ENCODE measurements around the gene TPP1. TPM values are rescaled to one million over a fixed set of nuclear protein-coding genes. Genes with fewer than 3 reads are reported as not detected.

TPP1 gene
- total and polyA plus RNA-seq, 2 experiments from 2014 or later: 68.4 to 185 TPM

DNA sequence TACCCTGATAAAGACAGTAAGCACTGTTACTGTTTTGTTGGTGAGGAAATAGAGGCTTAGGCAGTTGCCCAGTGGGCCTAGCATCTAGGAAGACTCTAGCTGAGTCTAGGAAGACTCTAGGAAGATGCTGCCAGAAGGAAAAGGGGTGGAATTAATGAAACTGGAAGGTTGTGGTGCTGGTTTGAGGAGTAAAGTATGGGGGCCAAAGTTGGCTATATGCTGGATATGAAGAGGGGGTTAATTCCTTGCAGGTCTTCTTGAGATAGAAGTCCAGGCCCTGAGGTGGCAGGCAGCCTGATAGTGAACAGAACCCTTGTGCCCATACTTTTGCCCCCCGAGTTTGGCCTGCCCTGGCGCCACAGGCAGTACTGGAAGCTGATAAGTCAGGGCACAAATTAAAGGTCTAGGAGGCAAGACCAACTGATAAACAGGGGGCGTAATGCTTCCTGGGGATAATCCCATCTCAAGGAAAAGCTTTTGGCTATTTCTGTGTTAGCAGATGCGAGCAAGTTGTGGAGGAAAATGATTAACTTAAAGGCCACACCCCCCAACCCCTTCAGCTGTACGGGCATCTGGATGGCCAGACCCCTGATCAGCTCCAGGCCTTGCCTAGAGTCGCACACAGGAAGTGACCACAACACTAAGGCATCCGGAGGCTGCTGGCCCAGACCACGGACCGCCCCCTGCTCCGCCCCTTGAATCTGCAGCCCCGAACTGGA, 12.6 kb downstream of the TPP1 start:
- Histone ChIP-seq H3K4me3 (no peak overlapping the region), H3K9me3 (ENCODE audit: low read depth) (no peaks in the 10 kb centered on the region), H3K36me3 (replicated peaks; ENCODE audit: insufficient read depth, low read depth) (no peaks in the 10 kb centered on the region), H3K27me3 (no peaks in the 10 kb centered on the region), H2AFZ (no peak overlapping the region), H3K79me2 (peaks cover 76% of the 10 kb centered on the region), H3K27ac (peak overlapping the region; percentile 98), H3K4me1 (ENCODE audit: insufficient read depth) (peaks cover 38% of the 10 kb centered on the region), H3K4me2 (peak overlapping the region; percentile 87), H3K9me2 (replicated peaks; ENCODE audit: insufficient read depth) (no peaks in the 10 kb centered on the region), H4K20me1 (ENCODE audit: insufficient read depth, poor library complexity, severe bottlenecking) (no peaks in the 10 kb centered on the region)
- DNase-seq (ENCODE audit: low spot score): peak; percentile 96
- TF ChIP-seq EZH2phosphoT487 (IDR thresholded peaks at IDR 0.05; ENCODE audit: low read depth, severe bottlenecking, unreplicated experiment) (no peak), EZH2 (IDR thresholded peaks at IDR 0.05; ENCODE audit: borderline replicate concordance) (no peak)
- TF ChIP-seq, protein P1, sequence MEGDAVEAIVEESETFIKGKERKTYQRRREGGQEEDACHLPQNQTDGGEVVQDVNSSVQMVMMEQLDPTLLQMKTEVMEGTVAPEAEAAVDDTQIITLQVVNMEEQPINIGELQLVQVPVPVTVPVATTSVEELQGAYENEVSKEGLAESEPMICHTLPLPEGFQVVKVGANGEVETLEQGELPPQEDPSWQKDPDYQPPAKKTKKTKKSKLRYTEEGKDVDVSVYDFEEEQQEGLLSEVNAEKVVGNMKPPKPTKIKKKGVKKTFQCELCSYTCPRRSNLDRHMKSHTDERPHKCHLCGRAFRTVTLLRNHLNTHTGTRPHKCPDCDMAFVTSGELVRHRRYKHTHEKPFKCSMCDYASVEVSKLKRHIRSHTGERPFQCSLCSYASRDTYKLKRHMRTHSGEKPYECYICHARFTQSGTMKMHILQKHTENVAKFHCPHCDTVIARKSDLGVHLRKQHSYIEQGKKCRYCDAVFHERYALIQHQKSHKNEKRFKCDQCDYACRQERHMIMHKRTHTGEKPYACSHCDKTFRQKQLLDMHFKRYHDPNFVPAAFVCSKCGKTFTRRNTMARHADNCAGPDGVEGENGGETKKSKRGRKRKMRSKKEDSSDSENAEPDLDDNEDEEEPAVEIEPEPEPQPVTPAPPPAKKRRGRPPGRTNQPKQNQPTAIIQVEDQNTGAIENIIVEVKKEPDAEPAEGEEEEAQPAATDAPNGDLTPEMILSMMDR (IDR thresholded peaks at IDR 0.05; ENCODE audit: poor library complexity): no peak
- WGBS (ENCODE audit: low lambda C conversion rate, missing lambda C conversion rate): 9% methylated on average over 11 of the region's 11 CpGs

- no peaks in the 10 kb centered on the region for H3K36me3 ChIP-seq (replicated peaks; ENCODE audit: insufficient read depth, low read depth)
- DNase-seq (ENCODE audit: low spot score): no peak
Observed at GRCh38 chr11:6604790-6605189, 14.4 kb downstream of the TPP1 start.

GRCh38 chr11:6604081-6604626, 15.1 kb downstream of the TPP1 start:
- peak overlapping the region; percentile 70 for H2AFZ ChIP-seq
- peaks cover 83% of the 10 kb centered on the region for H3K79me2 ChIP-seq
- TF ChIP-seq EZH2phosphoT487 (IDR thresholded peaks at IDR 0.05; ENCODE audit: low read depth, severe bottlenecking, unreplicated experiment): no peak
- TF ChIP-seq, protein P1 (IDR thresholded peaks at IDR 0.05; ENCODE audit: poor library complexity): peak; percentile 28
- H3K36me3 ChIP-seq (replicated peaks; ENCODE audit: insufficient read depth, low read depth): no peaks in the 10 kb centered on the region
- peak overlapping the region; percentile 87 for H3K4me2 ChIP-seq
- no peaks in the 10 kb centered on the region for H3K9me3 ChIP-seq (ENCODE audit: low read depth)
- H3K27ac ChIP-seq: peak overlapping the region; percentile 98
- no peaks in the 10 kb centered on the region for H3K9me2 ChIP-seq (replicated peaks; ENCODE audit: insufficient read depth)
- H3K4me1 ChIP-seq (ENCODE audit: insufficient read depth): peaks cover 39% of the 10 kb centered on the region
- H4K20me1 ChIP-seq (ENCODE audit: insufficient read depth, poor library complexity, severe bottlenecking): no peaks in the 10 kb centered on the region
- DNase-seq (ENCODE audit: low spot score): peak; percentile 79
- under 1% methylated on average over 20 of the region's 20 CpGs for WGBS (ENCODE audit: low lambda C conversion rate, missing lambda C conversion rate)
- H3K4me3 ChIP-seq: peak overlapping the region; percentile 80
- no peaks in the 10 kb centered on the region for H3K27me3 ChIP-seq

More at GRCh38 chr11:6604790-6605189, 14.4 kb downstream of the TPP1 start:
- H3K4me1 ChIP-seq (ENCODE audit: insufficient read depth): peaks cover 39% of the 10 kb centered on the region
- H3K9me2 ChIP-seq (replicated peaks; ENCODE audit: insufficient read depth): no peaks in the 10 kb centered on the region
- H3K9me3 ChIP-seq (ENCODE audit: low read depth): no peaks in the 10 kb centered on the region
- H3K79me2 ChIP-seq: peaks cover 82% of the 10 kb centered on the region
- no peak overlapping the region for H2AFZ ChIP-seq
- TF ChIP-seq EZH2phosphoT487 (IDR thresholded peaks at IDR 0.05; ENCODE audit: low read depth, severe bottlenecking, unreplicated experiment) (no peak), EZH2 (IDR thresholded peaks at IDR 0.05; ENCODE audit: borderline replicate concordance) (no peak)
- TF ChIP-seq, protein P1 (IDR thresholded peaks at IDR 0.05; ENCODE audit: poor library complexity): no peak
- 53% methylated on average over 3 of the region's 3 CpGs for WGBS (ENCODE audit: low lambda C conversion rate, missing lambda C conversion rate)
- peak overlapping the region; percentile 98 for H3K27ac ChIP-seq
- H3K4me2 ChIP-seq: peak overlapping the region; percentile 87
- H3K4me3 ChIP-seq: peak overlapping the region; percentile 80
- H4K20me1 ChIP-seq (ENCODE audit: insufficient read depth, poor library complexity, severe bottlenecking): no peaks in the 10 kb centered on the region
- no peaks in the 10 kb centered on the region for H3K27me3 ChIP-seq
